ENCODE data around the gene MYO1H. TPM values are rescaled to one million over a fixed set of nuclear protein-coding genes. Genes with fewer than 3 reads are reported as not detected.

The MYO1H gene
- total and polyA plus RNA-seq, 4 donors, result 0.06 to 0.15 (median 0.09) TPM; not detected in 1

DNA sequence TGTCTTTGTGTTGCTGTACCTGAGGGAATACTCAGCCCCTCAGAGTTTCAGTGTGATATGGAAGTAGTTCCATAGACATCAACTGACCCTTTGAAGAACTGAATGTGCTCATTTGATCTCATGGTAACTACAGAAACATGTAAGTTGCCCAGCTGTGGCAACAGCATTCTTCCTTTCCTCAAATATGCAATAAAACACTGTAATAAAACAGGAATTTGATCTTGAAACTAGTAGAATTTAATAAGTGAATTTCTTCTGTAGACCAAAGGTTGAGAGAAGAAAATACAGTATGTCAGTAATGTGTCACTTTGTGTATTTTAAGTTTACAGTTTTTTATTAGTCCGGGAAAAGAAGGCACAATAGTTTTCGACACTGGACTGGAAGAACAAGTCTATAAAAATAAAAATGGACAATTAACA lies 97.5 kb downstream of the MYO1H start:
- Histone ChIP-seq H3K4me1 (ENCODE audit: control insufficient read depth in 5 of 5, insufficient read depth in 5 of 5, low read length in 5 of 5) (peaks cover 0 to 2% (median 0%) of the 10 kb centered on the region in 5 donors), H3K9ac (ENCODE audit: insufficient read depth in 1 of 2, low read length in 2 of 2) (no peak overlapping the region), H3K4me3 (no peak overlapping the region), H3K9me3 (ENCODE audit: control insufficient read depth in 4 of 4, insufficient read depth in 3 of 4, low read length in 3 of 4) (no peaks in the 10 kb centered on the region), H3K27me3 (ENCODE audit: control insufficient read depth in 3 of 3, insufficient read depth in 3 of 3, low read length in 2 of 3) (no peaks in the 10 kb centered on the region), H3K27ac (ENCODE audit: low read depth in 1 of 2, low read length in 1 of 2) (no peak overlapping the region), H3K36me3 (ENCODE audit: control insufficient read depth in 4 of 4, insufficient read depth in 4 of 4, low read length in 4 of 4) (peaks cover 2 to 17% (median 8%) of the 10 kb centered on the region in 4 donors)
- WGBS, 2 donors, result 88 to 92% methylated on average over 2 of the region's 2 CpGs
- TF ChIP-seq, protein P1, sequence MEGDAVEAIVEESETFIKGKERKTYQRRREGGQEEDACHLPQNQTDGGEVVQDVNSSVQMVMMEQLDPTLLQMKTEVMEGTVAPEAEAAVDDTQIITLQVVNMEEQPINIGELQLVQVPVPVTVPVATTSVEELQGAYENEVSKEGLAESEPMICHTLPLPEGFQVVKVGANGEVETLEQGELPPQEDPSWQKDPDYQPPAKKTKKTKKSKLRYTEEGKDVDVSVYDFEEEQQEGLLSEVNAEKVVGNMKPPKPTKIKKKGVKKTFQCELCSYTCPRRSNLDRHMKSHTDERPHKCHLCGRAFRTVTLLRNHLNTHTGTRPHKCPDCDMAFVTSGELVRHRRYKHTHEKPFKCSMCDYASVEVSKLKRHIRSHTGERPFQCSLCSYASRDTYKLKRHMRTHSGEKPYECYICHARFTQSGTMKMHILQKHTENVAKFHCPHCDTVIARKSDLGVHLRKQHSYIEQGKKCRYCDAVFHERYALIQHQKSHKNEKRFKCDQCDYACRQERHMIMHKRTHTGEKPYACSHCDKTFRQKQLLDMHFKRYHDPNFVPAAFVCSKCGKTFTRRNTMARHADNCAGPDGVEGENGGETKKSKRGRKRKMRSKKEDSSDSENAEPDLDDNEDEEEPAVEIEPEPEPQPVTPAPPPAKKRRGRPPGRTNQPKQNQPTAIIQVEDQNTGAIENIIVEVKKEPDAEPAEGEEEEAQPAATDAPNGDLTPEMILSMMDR (IDR thresholded peaks at IDR 0.05; ENCODE audit: control extremely low read depth, extremely low read depth), result no peak
- no peak for ATAC-seq (ENCODE audit: insufficient read depth, low FRiP score)
- no peak for DNase-seq

DNA sequence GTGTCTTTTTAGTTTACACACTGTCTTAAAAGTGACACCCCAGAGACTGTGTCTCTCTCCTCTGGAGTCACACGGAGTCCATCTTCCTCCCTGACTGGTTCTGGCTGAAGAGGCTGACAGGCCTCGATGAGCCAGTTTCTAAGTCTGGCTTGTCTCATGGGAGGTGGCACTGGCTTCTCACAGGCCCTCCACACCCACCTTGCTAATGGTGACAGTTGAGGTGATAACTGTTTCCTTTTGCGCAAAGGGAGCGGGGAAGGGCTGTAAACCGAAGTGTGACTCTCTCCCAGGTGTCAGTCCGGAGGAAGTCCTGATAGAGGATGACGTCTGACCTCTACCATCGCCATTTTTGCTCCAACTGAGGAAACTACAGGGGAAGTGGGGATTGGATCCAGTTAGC lies 99.2 kb downstream of the MYO1H start:
- H3K9ac ChIP-seq (ENCODE audit: insufficient read depth in 1 of 2, low read length in 2 of 2), result no peak overlapping the region
- H3K9me3 ChIP-seq (ENCODE audit: control insufficient read depth in 4 of 4, insufficient read depth in 3 of 4, low read length in 3 of 4), result no peaks in the 10 kb centered on the region
- no peak overlapping the region for H3K27ac ChIP-seq (ENCODE audit: low read depth in 1 of 2, low read length in 1 of 2)
- TF ChIP-seq, protein P1 (IDR thresholded peaks at IDR 0.05; ENCODE audit: control extremely low read depth, extremely low read depth), result no peak
- H3K4me1 ChIP-seq (ENCODE audit: control insufficient read depth in 5 of 5, insufficient read depth in 5 of 5, low read length in 5 of 5), result peaks cover 0 to 3% (median 0%) of the 10 kb centered on the region in 5 donors
- H3K4me3 ChIP-seq, result no peak overlapping the region
- DNase-seq (no peak), ATAC-seq (ENCODE audit: insufficient read depth, low FRiP score) (no peak)
- WGBS, 2 donors, result 85 to 88% methylated on average over 8 of the region's 8 CpGs
- H3K36me3 ChIP-seq (ENCODE audit: control insufficient read depth in 4 of 4, insufficient read depth in 4 of 4, low read length in 4 of 4), result peaks cover 2 to 30% (median 15%) of the 10 kb centered on the region in 4 donors
- H3K27me3 ChIP-seq (ENCODE audit: control insufficient read depth in 3 of 3, insufficient read depth in 3 of 3, low read length in 2 of 3), result no peaks in the 10 kb centered on the region

DNA sequence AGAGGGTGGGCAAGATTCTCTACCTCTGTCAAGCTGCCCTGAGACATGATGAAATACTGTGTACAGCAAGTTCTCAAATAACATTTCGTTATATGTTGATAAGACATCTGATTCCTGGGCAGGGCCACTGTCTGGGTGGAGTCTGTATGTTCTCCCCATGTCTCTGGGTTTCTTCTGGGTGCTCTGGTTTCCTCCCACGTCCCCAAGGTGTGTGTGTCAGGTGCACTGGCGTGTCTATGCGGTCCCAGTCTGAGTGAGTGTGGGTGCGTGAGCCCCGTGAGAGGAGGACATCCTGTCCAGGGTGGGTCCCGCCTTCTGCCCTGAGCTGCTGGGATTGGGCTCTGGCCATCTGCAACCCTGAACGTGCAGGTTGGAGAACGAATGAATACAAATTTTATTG lies 99.8 kb downstream of the MYO1H start:
- H3K9me3 ChIP-seq (ENCODE audit: control insufficient read depth in 4 of 4, insufficient read depth in 3 of 4, low read length in 3 of 4), result no peaks in the 10 kb centered on the region
- WGBS, 2 donors, result 87 to 88% methylated on average over 9 of the region's 9 CpGs
- H3K4me3 ChIP-seq, result no peak overlapping the region
- ATAC-seq (ENCODE audit: insufficient read depth, low FRiP score) (no peak), DNase-seq (no peak)
- H3K4me1 ChIP-seq (ENCODE audit: control insufficient read depth in 5 of 5, insufficient read depth in 5 of 5, low read length in 5 of 5), result peaks cover 0 to 3% (median 0%) of the 10 kb centered on the region in 5 donors
- TF ChIP-seq, protein P1 (IDR thresholded peaks at IDR 0.05; ENCODE audit: control extremely low read depth, extremely low read depth), result no peak
- no peak overlapping the region for H3K9ac ChIP-seq (ENCODE audit: insufficient read depth in 1 of 2, low read length in 2 of 2)
- no peak overlapping the region for H3K27ac ChIP-seq (ENCODE audit: low read depth in 1 of 2, low read length in 1 of 2)
- H3K36me3 ChIP-seq (ENCODE audit: control insufficient read depth in 4 of 4, insufficient read depth in 4 of 4, low read length in 4 of 4), result peaks cover 7 to 29% (median 21%) of the 10 kb centered on the region in 4 donors
- no peaks in the 10 kb centered on the region for H3K27me3 ChIP-seq (ENCODE audit: control insufficient read depth in 3 of 3, insufficient read depth in 3 of 3, low read length in 2 of 3)

DNA sequence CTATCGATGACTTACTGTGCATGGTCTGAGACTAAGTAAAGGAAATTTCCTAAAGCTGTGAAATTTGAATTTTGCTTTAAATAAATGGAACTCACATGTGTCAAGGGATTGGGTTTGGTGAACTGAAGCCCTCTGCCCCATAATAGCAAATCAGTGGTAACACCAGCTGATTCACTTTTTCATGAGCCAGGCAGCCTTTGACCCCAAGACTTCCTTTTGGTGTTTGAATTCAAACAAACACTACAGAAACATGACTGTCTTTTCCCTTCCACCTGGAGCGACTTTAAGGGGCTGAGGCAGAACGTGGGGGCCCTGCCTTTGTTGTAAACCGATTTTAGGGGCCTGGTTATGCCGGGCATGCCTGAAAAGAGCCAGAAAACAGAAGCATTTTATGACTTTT lies 100.6 kb downstream of the MYO1H start:
- H3K36me3 ChIP-seq (ENCODE audit: control insufficient read depth in 4 of 4, insufficient read depth in 4 of 4, low read length in 4 of 4), result peaks cover 7 to 29% (median 23%) of the 10 kb centered on the region in 4 donors
- H3K4me3 ChIP-seq, result no peak overlapping the region
- no peak for DNase-seq
- H3K27ac ChIP-seq (ENCODE audit: low read depth in 1 of 2, low read length in 1 of 2), result no peak overlapping the region
- ATAC-seq (ENCODE audit: insufficient read depth, low FRiP score), result no peak
- H3K4me1 ChIP-seq (ENCODE audit: control insufficient read depth in 5 of 5, insufficient read depth in 5 of 5, low read length in 5 of 5), result peaks cover 0 to 3% (median 0%) of the 10 kb centered on the region in 5 donors
- TF ChIP-seq, protein P1 (IDR thresholded peaks at IDR 0.05; ENCODE audit: control extremely low read depth, extremely low read depth), result no peak
- no peaks in the 10 kb centered on the region for H3K9me3 ChIP-seq (ENCODE audit: control insufficient read depth in 4 of 4, insufficient read depth in 3 of 4, low read length in 3 of 4)
- 81 to 91% methylated on average over 5 of the region's 5 CpGs for WGBS, 2 donors
- H3K27me3 ChIP-seq (ENCODE audit: control insufficient read depth in 3 of 3, insufficient read depth in 3 of 3, low read length in 2 of 3), result no peaks in the 10 kb centered on the region
- H3K9ac ChIP-seq (ENCODE audit: insufficient read depth in 1 of 2, low read length in 2 of 2), result no peak overlapping the region
